Calu3 (cell line): ENCODE data around the gene MMEL1. TPM values are rescaled to one million over a fixed set of nuclear protein-coding genes. Genes with fewer than 3 reads are reported as not detected.

Experiments
- BruUV-seq: library from RNA; stranded (reverse); fragments of 400-500 nt; replicated peaks from 2 replicates; lab custom pipeline; 2021; lab: Mats Ljungman, UMichigan
- CTCF ChIA-PET: fragments of 300-600 bp; sonication (Branson Sonifier 250); formaldehyde crosslinking; loops from one replicate; lab custom pipeline; 2022; ENCODE audit warnings: antibody characterized with exemption; lab: Charles Lee
- DNase-seq: peaks from one replicate; pipeline ENCODE4 v3.0.0; 2022
- H3K27ac Mint-ChIP-seq: one replicate; pipeline ENCODE4 v1.8.0; 2022; ENCODE audit warnings: mixed read lengths; ENCODE audit not compliant: unreplicated experiment
- H3K27me3 Mint-ChIP-seq: one replicate; pipeline ENCODE4 v1.8.0; 2022; ENCODE audit warnings: mixed read lengths; ENCODE audit not compliant: unreplicated experiment
- H3K36me3 Mint-ChIP-seq: one replicate; pipeline ENCODE4 v1.8.0; 2022; ENCODE audit warnings: mild to moderate bottlenecking, moderate library complexity, mixed read lengths; ENCODE audit not compliant: insufficient read depth, unreplicated experiment
- H3K4me1 Mint-ChIP-seq: one replicate; pipeline ENCODE4 v1.8.0; 2022; ENCODE audit warnings: mild to moderate bottlenecking, low read depth, mixed read lengths; ENCODE audit not compliant: unreplicated experiment
- H3K4me3 Mint-ChIP-seq: one replicate; pipeline ENCODE4 v1.8.0; 2022; ENCODE audit warnings: mild to moderate bottlenecking, low read depth, moderate library complexity, mixed read lengths; ENCODE audit not compliant: unreplicated experiment
- H3K9me3 Mint-ChIP-seq: one replicate; pipeline ENCODE4 v1.8.0; 2022; ENCODE audit warnings: low read depth, mixed read lengths; ENCODE audit not compliant: unreplicated experiment
- intact Hi-C: fragments of 100-400 bp; cut with micrococcal nuclease; formaldehyde crosslinking; loops from one replicate; pipeline ENCODE4 v1.10.0; 2022; ENCODE audit not compliant: unreplicated experiment
- total RNA-seq: library from RNA; stranded (reverse); gene quantifications from 2 replicates; pipeline ENCODE4 v1.2.3, GENCODE V29; 2022
- TF ChIP-seq, protein P1 (sequence below): fragments of 200-600 bp; IDR thresholded peaks from one replicate; pipeline ENCODE4 v1.8.0; 2022; ENCODE audit warnings: antibody characterized with exemption; ENCODE audit not compliant: unreplicated experiment

MMEL1 gene
- total RNA-seq, 1 experiment from 2014 or later, result 5.6 TPM

DNA sequence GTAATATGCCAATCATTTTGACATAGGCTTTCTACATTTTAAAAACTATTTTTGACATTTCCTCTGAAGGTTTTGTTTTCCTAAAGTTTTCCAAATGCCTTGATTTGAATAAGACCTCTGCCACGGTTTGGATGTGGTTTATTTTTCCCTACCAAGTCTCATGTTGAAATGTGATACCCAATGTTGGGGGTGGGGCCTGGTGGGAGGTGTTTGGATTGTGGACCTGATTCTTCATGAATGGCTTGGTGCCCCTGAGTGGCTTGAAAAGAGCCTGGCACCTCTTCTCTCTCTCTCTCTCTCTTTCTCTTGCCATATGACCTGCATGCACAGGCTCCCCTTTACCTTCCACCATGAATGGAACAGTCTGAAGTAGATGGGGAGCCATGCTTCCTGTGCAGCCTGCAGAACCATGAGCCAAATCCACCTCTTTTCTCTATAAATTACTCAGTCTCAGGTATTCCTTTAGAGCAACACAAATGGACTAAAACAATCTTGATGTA, 14.8 kb downstream of the MMEL1 start:
- no peak for DNase-seq
- peaks cover 4% of the 10 kb centered on the region for H3K9me3 Mint-ChIP-seq
- H3K36me3 Mint-ChIP-seq, result no peaks in the 10 kb centered on the region
- H3K4me1 Mint-ChIP-seq, result no peaks in the 10 kb centered on the region
- no peak overlapping the region for H3K27ac Mint-ChIP-seq
- intact Hi-C loops, result no loop called here
- peaks cover 94% of the 10 kb centered on the region for H3K27me3 Mint-ChIP-seq
- TF ChIP-seq, protein P1, sequence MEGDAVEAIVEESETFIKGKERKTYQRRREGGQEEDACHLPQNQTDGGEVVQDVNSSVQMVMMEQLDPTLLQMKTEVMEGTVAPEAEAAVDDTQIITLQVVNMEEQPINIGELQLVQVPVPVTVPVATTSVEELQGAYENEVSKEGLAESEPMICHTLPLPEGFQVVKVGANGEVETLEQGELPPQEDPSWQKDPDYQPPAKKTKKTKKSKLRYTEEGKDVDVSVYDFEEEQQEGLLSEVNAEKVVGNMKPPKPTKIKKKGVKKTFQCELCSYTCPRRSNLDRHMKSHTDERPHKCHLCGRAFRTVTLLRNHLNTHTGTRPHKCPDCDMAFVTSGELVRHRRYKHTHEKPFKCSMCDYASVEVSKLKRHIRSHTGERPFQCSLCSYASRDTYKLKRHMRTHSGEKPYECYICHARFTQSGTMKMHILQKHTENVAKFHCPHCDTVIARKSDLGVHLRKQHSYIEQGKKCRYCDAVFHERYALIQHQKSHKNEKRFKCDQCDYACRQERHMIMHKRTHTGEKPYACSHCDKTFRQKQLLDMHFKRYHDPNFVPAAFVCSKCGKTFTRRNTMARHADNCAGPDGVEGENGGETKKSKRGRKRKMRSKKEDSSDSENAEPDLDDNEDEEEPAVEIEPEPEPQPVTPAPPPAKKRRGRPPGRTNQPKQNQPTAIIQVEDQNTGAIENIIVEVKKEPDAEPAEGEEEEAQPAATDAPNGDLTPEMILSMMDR, result no peak
- CTCF ChIA-PET, result no interaction called here
- BruUV-seq, result no TSS peak
- no peak overlapping the region for H3K4me3 Mint-ChIP-seq

DNA sequence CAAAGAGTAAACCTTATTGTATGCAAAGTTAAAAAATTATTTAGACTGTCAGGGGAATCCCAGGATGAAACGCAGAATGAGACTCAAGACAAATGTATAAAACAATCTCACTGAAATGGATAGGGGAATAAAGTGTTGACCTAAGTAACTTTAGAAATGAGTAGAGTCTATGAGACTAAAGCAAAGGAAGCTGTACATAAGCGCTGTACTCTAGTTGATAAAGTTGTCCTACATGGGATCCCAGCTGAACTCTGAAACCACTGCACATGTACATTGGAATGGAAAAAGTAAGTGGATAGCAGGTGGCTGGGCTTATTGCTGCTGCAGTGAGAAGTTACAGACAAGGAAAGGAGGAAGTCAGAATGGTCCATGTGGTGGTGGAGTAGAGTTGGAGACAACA, 18.7 kb downstream of the MMEL1 start:
- Mint-ChIP-seq H3K4me3 (no peak overlapping the region), H3K27me3 (peaks cover 70% of the 10 kb centered on the region), H3K4me1 (no peaks in the 10 kb centered on the region), H3K27ac (no peak overlapping the region), H3K36me3 (no peaks in the 10 kb centered on the region), H3K9me3 (peaks cover 4% of the 10 kb centered on the region)
- no peak for DNase-seq
- CTCF ChIA-PET, result no interaction called here
- intact Hi-C loops, result no loop called here
- TF ChIP-seq, protein P1, result no peak
- BruUV-seq, result no TSS peak

DNA sequence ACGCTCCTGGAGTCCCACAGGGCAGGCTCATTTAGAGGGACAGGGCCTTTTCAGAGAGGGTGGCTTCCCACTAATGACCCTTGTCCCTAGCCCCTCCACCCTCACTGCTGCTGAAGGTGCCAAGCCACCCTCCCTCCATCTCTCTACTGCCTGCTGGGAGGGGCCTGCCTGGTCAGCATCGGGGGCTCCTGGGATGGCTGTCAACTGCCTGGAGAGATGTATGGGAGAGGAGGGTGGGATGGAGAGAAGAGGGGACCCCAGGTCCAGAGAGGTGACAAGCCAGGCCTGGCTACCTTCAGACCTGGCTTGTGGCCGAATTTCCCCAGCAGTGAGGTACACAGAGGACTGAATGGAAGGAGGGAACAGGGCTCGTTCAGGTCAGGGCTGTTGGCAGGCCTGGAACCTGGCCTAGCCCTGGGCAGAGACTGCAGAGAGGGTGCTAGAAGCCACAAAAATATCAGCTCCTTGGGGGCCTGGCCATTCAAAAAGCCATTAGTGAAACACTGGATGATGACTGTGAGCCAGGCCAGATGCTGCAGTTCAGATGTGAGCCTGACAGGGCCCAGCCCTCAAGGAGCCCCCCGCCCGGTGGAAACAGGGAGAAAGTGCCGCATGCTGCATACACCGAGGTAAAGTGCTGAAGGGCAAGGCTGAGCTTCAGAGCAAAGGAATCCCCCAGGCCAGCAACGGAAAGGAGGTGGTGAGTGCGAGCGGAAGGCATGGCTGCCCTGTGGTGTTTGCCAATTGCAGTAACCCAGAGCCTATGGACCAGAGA, 20.0 kb downstream of the MMEL1 start:
- no peak for DNase-seq
- CTCF ChIA-PET, result no interaction called here
- TF ChIP-seq, protein P1, result no peak
- no peak overlapping the region for H3K4me3 Mint-ChIP-seq
- H3K9me3 Mint-ChIP-seq, result peaks cover 4% of the 10 kb centered on the region
- H3K36me3 Mint-ChIP-seq, result no peaks in the 10 kb centered on the region
- no TSS peak for BruUV-seq
- intact Hi-C loops, result no loop called here
- peaks cover 56% of the 10 kb centered on the region for H3K27me3 Mint-ChIP-seq
- H3K4me1 Mint-ChIP-seq, result no peaks in the 10 kb centered on the region
- H3K27ac Mint-ChIP-seq, result no peak overlapping the region

DNA sequence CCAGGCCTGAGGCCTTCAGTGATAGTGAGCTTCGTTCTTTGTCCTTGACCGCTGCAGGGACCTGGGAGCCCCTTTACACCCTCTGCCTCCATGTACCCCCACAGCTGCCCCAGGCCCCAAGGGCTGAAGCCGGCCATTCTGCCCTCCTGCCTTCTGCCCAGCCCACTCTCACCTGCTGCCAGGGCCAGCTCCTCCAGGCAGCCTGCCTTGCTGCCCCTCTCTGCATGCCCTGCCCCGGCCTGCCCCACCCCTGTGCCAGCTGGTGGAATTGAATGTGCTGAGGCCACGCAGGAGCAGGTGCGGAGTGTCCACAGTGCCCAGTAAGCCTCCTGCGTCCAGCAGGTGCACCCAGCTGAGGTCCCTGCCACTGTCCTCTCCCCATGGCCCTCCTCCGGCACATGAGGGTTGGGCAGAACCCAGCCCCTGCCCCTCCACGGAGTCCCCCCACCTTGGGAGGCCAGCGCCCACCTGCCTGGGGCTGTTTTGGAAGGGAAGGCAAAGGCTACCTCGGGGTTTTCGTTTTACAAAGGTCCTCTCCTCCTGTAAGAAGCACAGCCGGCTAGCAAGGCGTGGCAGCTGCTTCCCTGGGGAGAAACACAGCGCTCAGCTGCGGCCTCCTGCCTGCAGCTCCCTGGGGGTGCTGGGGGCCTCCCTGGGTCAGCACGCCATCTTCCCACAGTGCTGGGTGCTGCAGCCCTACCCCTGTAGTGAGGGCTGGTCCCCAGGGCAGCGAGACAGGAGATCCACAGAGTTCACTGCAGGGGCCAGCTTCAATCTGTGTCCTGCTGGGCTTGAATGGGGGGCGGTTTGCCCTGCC, 21.0 kb downstream of the MMEL1 start:
- H3K4me1 Mint-ChIP-seq, result no peaks in the 10 kb centered on the region
- H3K27ac Mint-ChIP-seq, result no peak overlapping the region
- DNase-seq, result no peak
- H3K4me3 Mint-ChIP-seq, result no peak overlapping the region
- no TSS peak for BruUV-seq
- no peaks in the 10 kb centered on the region for H3K36me3 Mint-ChIP-seq
- TF ChIP-seq, protein P1, result no peak
- CTCF ChIA-PET, result interaction anchor here (0.6 to 0.8 kb wide), 2 partner anchors 12 to 25 kb away, joined by 3 read pairs; no protein-coding TSS in a partner anchor
- H3K27me3 Mint-ChIP-seq, result peaks cover 53% of the 10 kb centered on the region
- intact Hi-C loops, result no loop called here
- peaks cover 4% of the 10 kb centered on the region for H3K9me3 Mint-ChIP-seq
